GM15510 (cell line): ENCODE data around the gene PKD1L1.

Experiments used
- POLR2A ChIP-seq: IDR thresholded peaks from 3 replicates; pipeline ENCODE4 v1.6.1; 2011; ENCODE audit warnings: borderline replicate concordance; ENCODE audit not compliant: insufficient read length; ENCODE audit errors: extremely low read depth

PKD1L1 gene

GRCh38 chr7:47896809-47897423 is 51.4 kb downstream of the PKD1L1 start:
- no peak for TF ChIP-seq POLR2A

GRCh38 chr7:47895026-47895425 is 53.2 kb downstream of the PKD1L1 start:
- TF ChIP-seq POLR2A: no peak

GRCh38 chr7:47893721-47894365 is 54.4 kb downstream of the PKD1L1 start:
- no peak for TF ChIP-seq POLR2A

DNA sequence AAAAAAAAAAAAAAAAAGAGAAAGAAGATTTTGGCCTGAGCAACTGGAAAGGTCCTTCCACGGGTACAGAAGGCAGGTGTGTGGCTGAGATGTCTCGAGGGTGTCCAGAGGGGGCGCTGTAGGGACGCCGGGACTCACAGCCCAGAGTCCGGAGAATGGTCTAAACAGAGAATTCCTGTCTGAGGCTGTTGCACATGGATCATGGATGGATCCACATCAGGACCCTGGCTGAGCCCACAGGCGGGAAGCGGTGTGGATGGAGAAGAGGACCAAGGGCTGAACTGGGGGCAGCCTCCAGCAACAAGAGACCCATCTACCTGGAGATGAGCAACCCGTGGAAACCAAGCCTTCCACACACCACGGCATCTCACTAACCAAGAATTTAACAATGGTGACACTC is 55.0 kb downstream of the PKD1L1 start:
- no peak for TF ChIP-seq POLR2A

GRCh38 chr7:47890606-47891005 is 57.7 kb downstream of the PKD1L1 start:
- no peak for TF ChIP-seq POLR2A

GRCh38 chr7:47890125-47890524 is 58.1 kb downstream of the PKD1L1 start:
- no peak for TF ChIP-seq POLR2A

DNA sequence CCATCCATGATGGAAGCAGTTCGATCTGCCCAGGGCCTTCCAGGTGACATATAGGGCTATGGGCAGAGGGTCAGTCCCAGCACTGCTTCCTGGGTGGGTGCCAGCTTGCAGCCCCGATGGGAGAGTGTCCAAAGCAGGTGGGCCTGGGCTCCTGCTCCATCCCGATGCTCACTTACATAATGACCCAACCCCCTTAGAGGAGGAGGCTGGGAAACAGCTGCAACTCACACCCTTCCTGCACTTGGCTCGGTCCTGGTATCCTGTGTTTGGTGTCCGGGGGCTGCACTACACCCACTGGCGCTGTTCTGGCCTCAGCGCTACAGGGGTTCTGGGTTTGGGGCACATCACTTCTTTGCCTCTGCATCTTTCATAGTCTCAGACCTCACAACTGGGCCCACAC is 58.5 kb downstream of the PKD1L1 start:
- TF ChIP-seq POLR2A: no peak

DNA sequence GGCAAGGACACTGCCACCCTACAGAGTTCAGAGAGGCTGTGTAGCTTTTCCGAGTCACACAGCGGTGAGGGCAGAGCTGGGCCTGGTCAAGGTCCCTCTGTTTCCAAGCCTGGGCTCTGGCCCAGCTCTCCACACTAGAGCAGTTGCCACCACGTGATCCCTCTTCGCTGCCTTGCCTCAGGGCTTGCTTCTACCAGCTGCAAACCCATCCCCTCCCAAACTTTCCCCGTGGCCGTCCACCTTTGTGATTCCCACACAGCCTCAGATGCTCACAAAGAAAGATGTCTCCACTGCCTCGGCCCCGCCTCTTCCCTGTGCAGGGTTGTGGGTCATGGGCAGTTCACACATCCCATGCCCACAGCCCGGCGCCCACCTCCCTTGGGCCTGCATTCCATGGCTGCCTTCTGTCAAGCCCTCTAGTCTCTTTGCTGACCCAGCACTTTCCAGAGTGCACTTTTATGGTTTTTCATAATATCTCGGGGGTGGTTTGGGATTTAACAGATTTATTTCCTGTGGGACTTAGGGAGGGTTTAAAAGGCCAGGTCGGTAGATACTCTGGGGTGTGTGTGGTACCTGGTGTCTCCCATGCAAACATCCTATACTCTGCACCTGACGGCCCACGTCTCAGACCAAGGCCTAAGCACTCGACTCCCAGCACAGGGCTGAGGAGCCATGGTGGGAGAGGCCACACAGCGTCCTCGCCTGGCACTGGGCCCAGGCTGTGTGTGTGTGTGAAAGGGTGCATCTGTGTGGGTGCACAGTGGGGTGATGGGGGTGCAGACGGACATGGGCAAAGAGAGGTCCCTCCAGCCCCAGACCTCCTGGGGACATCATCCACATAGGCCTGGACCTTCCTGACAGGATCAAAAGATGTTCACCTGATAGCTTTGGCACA is 59.6 kb downstream of the PKD1L1 start:
- TF ChIP-seq POLR2A: no peak

- TF ChIP-seq POLR2A: no peak
These were observed 61.1 kb downstream of the PKD1L1 start for GRCh38 chr7:47887016-47887640.

- no peak for TF ChIP-seq POLR2A
These were observed 62.1 kb downstream of the PKD1L1 start for GRCh38 chr7:47885987-47886811.

- TF ChIP-seq POLR2A: no peak
These were observed 62.8 kb downstream of the PKD1L1 start for GRCh38 chr7:47885309-47885986.

DNA sequence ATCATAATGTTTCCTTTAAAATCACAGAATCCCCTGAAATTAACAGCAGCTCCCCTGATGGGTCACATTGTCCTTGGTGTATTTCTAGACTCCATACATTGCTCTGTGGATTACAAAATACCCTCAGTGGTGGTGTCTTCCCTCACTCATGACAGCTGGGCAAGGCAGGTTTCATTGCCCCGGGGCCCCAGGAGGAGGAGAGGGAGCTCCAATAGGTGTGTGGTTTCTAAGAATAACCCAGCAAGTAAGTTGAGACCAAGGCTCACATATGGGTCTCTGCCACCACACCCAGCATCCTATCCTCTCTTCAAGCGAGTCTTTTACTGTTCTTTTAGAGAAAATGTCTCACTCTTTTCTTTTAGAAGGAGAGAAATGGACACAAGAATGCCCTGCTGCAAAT is 63.6 kb downstream of the PKD1L1 start:
- TF ChIP-seq POLR2A: no peak

- TF ChIP-seq POLR2A: no peak
These were observed 65.6 kb downstream of the PKD1L1 start for GRCh38 chr7:47882635-47883034.

GRCh38 chr7:47881256-47881655 is 67.0 kb downstream of the PKD1L1 start:
- TF ChIP-seq POLR2A: no peak
